GM23248 (cell line): ENCODE data around the gene ASXL2. TPM values are rescaled to one million over a fixed set of nuclear protein-coding genes. Genes with fewer than 3 reads are reported as not detected.

Experiments used
- DNase-seq: peaks from one replicate; pipeline ENCODE4 v3.0.0-alpha.2; 2015
- H2AFZ ChIP-seq: fragments of 200-600 bp; sonication (generic); 2 replicates; pipeline ENCODE4 v1.6.1; 2016; ENCODE audit warnings: antibody characterized with exemption
- H3F3A ChIP-seq: fragments of 200-600 bp; sonication (generic); 2 replicates; pipeline ENCODE4 v1.6.1; 2016; ENCODE audit warnings: mild to moderate bottlenecking, antibody characterized with exemption, mixed run types; ENCODE audit not compliant: insufficient read depth
- H3K27ac ChIP-seq: fragments of 200-600 bp; sonication (generic); 2 replicates; pipeline ENCODE4 v1.5.1; 2016; ENCODE audit warnings: mild to moderate bottlenecking
- H3K27me3 ChIP-seq: fragments of 200-600 bp; sonication (generic); replicated peaks from 2 replicates; pipeline ENCODE4 v1.6.1; 2016; ENCODE audit warnings: mild to moderate bottlenecking; ENCODE audit not compliant: insufficient read depth
- H3K36me3 ChIP-seq: fragments of 200-600 bp; sonication (generic); 2 replicates; pipeline ENCODE4 v1.6.1; 2016; ENCODE audit warnings: low read depth, mild to moderate bottlenecking
- H3K4me1 ChIP-seq: fragments of 200-600 bp; sonication (generic); 2 replicates; pipeline ENCODE4 v1.6.1; 2016; ENCODE audit warnings: mild to moderate bottlenecking; ENCODE audit not compliant: insufficient read depth
- H3K4me2 ChIP-seq: fragments of 200-600 bp; sonication (generic); one replicate; pipeline ENCODE4 v1.6.1; 2016; ENCODE audit warnings: mild to moderate bottlenecking; ENCODE audit not compliant: unreplicated experiment
- H3K4me3 ChIP-seq: fragments of 200-600 bp; sonication (generic); 2 replicates; pipeline ENCODE4 v1.5.1; 2016; ENCODE audit warnings: mild to moderate bottlenecking
- H3K79me2 ChIP-seq: fragments of 200-600 bp; sonication (generic); 2 replicates; pipeline ENCODE4 v1.6.1; 2016; ENCODE audit warnings: mild to moderate bottlenecking; ENCODE audit not compliant: insufficient read depth
- H3K9ac ChIP-seq: fragments of 200-600 bp; sonication (generic); 2 replicates; pipeline ENCODE4 v1.6.1; 2016; ENCODE audit warnings: mild to moderate bottlenecking
- H3K9me2 ChIP-seq: fragments of 200-600 bp; sonication (generic); 2 replicates; pipeline ENCODE4 v1.6.1; 2016; ENCODE audit warnings: mixed run types, mild to moderate bottlenecking, moderate library complexity; ENCODE audit not compliant: insufficient read depth
- H3K9me3 ChIP-seq: fragments of 200-600 bp; sonication (generic); one replicate; pipeline ENCODE4 v1.6.1; 2017; ENCODE audit warnings: low read depth
- H4K20me1 ChIP-seq: fragments of 200-600 bp; sonication (generic); 2 replicates; pipeline ENCODE4 v1.6.0; 2016; ENCODE audit not compliant: insufficient read depth
- EZH2 ChIP-seq: fragments of 200-600 bp; sonication (generic); IDR thresholded peaks from 2 replicates; pipeline ENCODE4 v1.6.1; 2018; ENCODE audit warnings: antibody characterized with exemption, mild to moderate bottlenecking; ENCODE audit not compliant: insufficient read depth, poor library complexity, severe bottlenecking
- EZH2phosphoT487 ChIP-seq: fragments of 200-600 bp; sonication (generic); IDR thresholded peaks from 2 replicates; pipeline ENCODE4 v1.6.1; 2018; ENCODE audit warnings: antibody characterized with exemption, moderate library complexity, mild to moderate bottlenecking, low read depth; ENCODE audit not compliant: insufficient read depth
- WGBS, 2 experiments: methylation state at CpG; one replicate each; pipeline ENCODE4 v1.1.6; 2015 to 2017; ENCODE audit warnings: low lambda C conversion rate in 2 of 2, low coverage in 1 of 2; ENCODE audit errors: missing lambda C conversion rate in 2 of 2; 5-methylcytosine and 5-hydroxymethylcytosine counted together
- in situ Hi-C: fragments of 300-500 bp; cut with MboI; formaldehyde crosslinking; loops from 2 replicates; pipeline ENCODE4 v1.15.0; 2020
- polyA plus RNA-seq: library from polyadenylated mRNA; unstranded; fragments of >200 nt; fragmentation: Nextera tagmentation; extraction: Ambion mirVana; gene quantifications from 2 replicates; pipeline ENCODE4 v1.2.1, GENCODE V29; 2016
- total RNA-seq: library from RNA; depleted of rRNA; stranded (reverse); fragments of >200 nt; shearing (Covaris generic); gene quantifications from 2 replicates; pipeline ENCODE4 v1.2.3, GENCODE V29; 2014

ASXL2 gene
- total and polyA plus RNA-seq, 2 experiments from 2014 or later, result 4.5 to 9.5 TPM

GRCh38 chr2:25736899-25737515, 141.3 kb downstream of the ASXL2 start:
- H3K27me3 ChIP-seq, result no peaks in the 10 kb centered on the region
- no peak overlapping the region for H2AFZ ChIP-seq
- 94 to 98% methylated on average over 6 of the region's 6 CpGs for WGBS, 2 experiments
- H3F3A ChIP-seq, result no peaks in the 10 kb centered on the region
- in situ Hi-C loops, result no loop called here
- TF ChIP-seq EZH2phosphoT487, result no peak
- no peak for TF ChIP-seq EZH2
- H3K9me2 ChIP-seq, result no peaks in the 10 kb centered on the region
- no peak overlapping the region for H3K4me3 ChIP-seq
- H3K4me1 ChIP-seq, result no peaks in the 10 kb centered on the region
- H4K20me1 ChIP-seq, result no peaks in the 10 kb centered on the region
- H3K36me3 ChIP-seq, result peaks cover 4% of the 10 kb centered on the region; the same call in 1 of the 2 replicates
- H3K27ac ChIP-seq, result no peak overlapping the region
- H3K79me2 ChIP-seq, result no peaks in the 10 kb centered on the region
- no peak overlapping the region for H3K4me2 ChIP-seq
- DNase-seq, result no peak
- H3K9me3 ChIP-seq, result no peaks in the 10 kb centered on the region
- H3K9ac ChIP-seq, result no peak overlapping the region

- H3K4me2 ChIP-seq, result no peak overlapping the region
- H3K9me2 ChIP-seq, result no peaks in the 10 kb centered on the region
- H3K9me3 ChIP-seq, result no peaks in the 10 kb centered on the region
- H3K27ac ChIP-seq, result no peak overlapping the region
- in situ Hi-C loops, result no loop called here
- H3K4me1 ChIP-seq, result no peaks in the 10 kb centered on the region
- H3K9ac ChIP-seq, result no peak overlapping the region
- DNase-seq, result no peak
- no peaks in the 10 kb centered on the region for H3K79me2 ChIP-seq
- no peaks in the 10 kb centered on the region for H4K20me1 ChIP-seq
- TF ChIP-seq EZH2, result no peak
- TF ChIP-seq EZH2phosphoT487, result no peak
- no peak overlapping the region for H2AFZ ChIP-seq
- H3K27me3 ChIP-seq, result no peaks in the 10 kb centered on the region
- H3F3A ChIP-seq, result no peaks in the 10 kb centered on the region
- WGBS, 2 experiments, result 96 to 100% methylated on average over 1 of the region's 1 CpG
- H3K36me3 ChIP-seq, result no peaks in the 10 kb centered on the region
- H3K4me3 ChIP-seq, result no peak overlapping the region
Measured at GRCh38 chr2:25735835-25736234, 142.5 kb downstream of the ASXL2 start.

DNA sequence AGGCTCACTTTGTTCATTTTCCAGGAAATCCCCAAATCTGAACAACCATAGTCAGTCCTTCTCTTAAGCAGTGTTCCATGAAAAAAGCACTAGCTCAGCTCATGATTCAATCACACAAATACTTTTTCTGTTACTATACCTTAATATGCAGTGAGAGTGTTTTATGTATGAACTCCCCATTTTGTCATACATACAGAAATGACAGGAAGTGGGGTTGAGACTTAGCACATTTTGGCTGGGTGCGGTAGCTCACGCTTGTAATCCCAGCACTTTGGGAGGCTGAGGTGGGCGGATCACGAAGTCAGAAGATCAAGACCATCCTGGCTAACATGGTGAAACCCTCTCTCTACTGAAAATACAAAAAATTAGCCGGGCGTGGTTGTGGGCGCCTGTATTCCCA, 149.7 kb downstream of the ASXL2 start:
- TF ChIP-seq EZH2phosphoT487 (no peak), EZH2 (no peak)
- in situ Hi-C loops, result no loop called here
- no peak overlapping the region for H3K4me3 ChIP-seq
- H3K4me2 ChIP-seq, result no peak overlapping the region
- H3F3A ChIP-seq, result no peaks in the 10 kb centered on the region
- no peaks in the 10 kb centered on the region for H3K27me3 ChIP-seq
- H2AFZ ChIP-seq, result no peak overlapping the region
- H4K20me1 ChIP-seq, result no peaks in the 10 kb centered on the region
- no peak overlapping the region for H3K9ac ChIP-seq
- 82 to 83% methylated on average over 7 of the region's 7 CpGs for WGBS, 2 experiments
- no peaks in the 10 kb centered on the region for H3K9me3 ChIP-seq
- no peaks in the 10 kb centered on the region for H3K4me1 ChIP-seq
- DNase-seq, result no peak
- H3K79me2 ChIP-seq, result no peaks in the 10 kb centered on the region
- H3K9me2 ChIP-seq, result no peaks in the 10 kb centered on the region
- H3K27ac ChIP-seq, result no peak overlapping the region
- no peaks in the 10 kb centered on the region for H3K36me3 ChIP-seq

GRCh38 chr2:25726522-25726921, 151.8 kb downstream of the ASXL2 start:
- Histone ChIP-seq H3K27ac (no peak overlapping the region), H3K79me2 (no peaks in the 10 kb centered on the region), H3K9me3 (no peaks in the 10 kb centered on the region), H3K4me3 (no peak overlapping the region), H2AFZ (no peak overlapping the region), H3F3A (no peaks in the 10 kb centered on the region), H3K4me2 (no peak overlapping the region), H3K27me3 (peaks cover 10% of the 10 kb centered on the region; the same call in 1 of the 2 replicates), H3K9ac (no peak overlapping the region), H3K9me2 (no peaks in the 10 kb centered on the region), H3K4me1 (no peaks in the 10 kb centered on the region), H4K20me1 (no peaks in the 10 kb centered on the region), H3K36me3 (no peaks in the 10 kb centered on the region)
- no peak for DNase-seq
- no peak for TF ChIP-seq EZH2
- TF ChIP-seq EZH2phosphoT487, result no peak
- in situ Hi-C loops, result no loop called here
- 56% methylated on average over 3 of the region's 3 CpGs for WGBS, 2 experiments

GRCh38 chr2:25725877-25726276, 152.4 kb downstream of the ASXL2 start:
- Histone ChIP-seq H3K9me2 (no peaks in the 10 kb centered on the region), H2AFZ (no peak overlapping the region), H3K36me3 (no peaks in the 10 kb centered on the region), H3K4me2 (no peak overlapping the region), H3K4me3 (no peak overlapping the region), H3K27ac (no peak overlapping the region), H3K4me1 (no peaks in the 10 kb centered on the region), H3K79me2 (no peaks in the 10 kb centered on the region), H3F3A (no peaks in the 10 kb centered on the region), H3K9me3 (no peaks in the 10 kb centered on the region), H3K27me3 (peaks cover 16% of the 10 kb centered on the region; the same call in 1 of the 2 replicates), H4K20me1 (no peaks in the 10 kb centered on the region), H3K9ac (no peak overlapping the region)
- no peak for TF ChIP-seq EZH2phosphoT487
- no peak for TF ChIP-seq EZH2
- in situ Hi-C loops, result no loop called here
- 89 to 93% methylated on average over 3 of the region's 3 CpGs for WGBS, 2 experiments
- DNase-seq, result no peak
